Activated naive CD8-positive, alpha-beta T cell treated with anti-CD3 and anti-CD28 coated beads for 36 hours (primary cell): ENCODE results near the gene SLC2A6. TPM values are rescaled to one million over a fixed set of nuclear protein-coding genes. Genes with fewer than 3 reads are reported as not detected.

Experiments used
- DNase-seq: peaks from one replicate; pipeline ENCODE4 v3.0.0; 2021
- H3K27ac Mint-ChIP-seq: one replicate; pipeline ENCODE4 v1.8.0; 2022; ENCODE audit warnings: mild to moderate bottlenecking, moderate library complexity, mixed read lengths
- H3K27me3 Mint-ChIP-seq: one replicate; pipeline ENCODE4 v1.8.0; 2022; ENCODE audit warnings: mild to moderate bottlenecking, mixed read lengths
- H3K36me3 Mint-ChIP-seq: one replicate; pipeline ENCODE4 v1.8.0; 2021; ENCODE audit warnings: mild to moderate bottlenecking, mixed read lengths
- H3K4me1 Mint-ChIP-seq: one replicate; pipeline ENCODE4 v1.8.0; 2021; ENCODE audit warnings: mixed read lengths
- H3K4me3 Mint-ChIP-seq: one replicate; pipeline ENCODE4 v1.8.0; 2022; ENCODE audit warnings: mild to moderate bottlenecking, moderate library complexity, mixed read lengths
- H3K9me3 Mint-ChIP-seq: one replicate; pipeline ENCODE4 v1.8.0; 2022; ENCODE audit warnings: mixed read lengths
- total RNA-seq, 2 experiments: library from RNA; stranded (reverse); gene quantifications; one replicate each; pipeline ENCODE4 v1.2.3, GENCODE V29; 2021

The SLC2A6 gene
- total RNA-seq, 2 experiments from 2014 or later, result 8.9 to 9.3 TPM

- Mint-ChIP-seq H3K4me1 (no peaks in the 10 kb centered on the region), H3K4me3 (no peak overlapping the region), H3K27ac (no peak overlapping the region)
These were observed 40.0 kb upstream of the SLC2A6 start for GRCh38 chr9:133518706-133519449.

GRCh38 chr9:133518200-133518599 is 39.3 kb upstream of the SLC2A6 start:
- no peaks in the 10 kb centered on the region for H3K9me3 Mint-ChIP-seq
- no peaks in the 10 kb centered on the region for H3K27me3 Mint-ChIP-seq
- no peaks in the 10 kb centered on the region for H3K36me3 Mint-ChIP-seq
- no peak overlapping the region for H3K27ac Mint-ChIP-seq
- no peak for DNase-seq
- H3K4me3 Mint-ChIP-seq, result no peak overlapping the region
- no peaks in the 10 kb centered on the region for H3K4me1 Mint-ChIP-seq

More at GRCh38 chr9:133518706-133519449, 40.0 kb upstream of the SLC2A6 start:
- Mint-ChIP-seq H3K36me3 (no peaks in the 10 kb centered on the region), H3K27me3 (no peaks in the 10 kb centered on the region), H3K9me3 (no peaks in the 10 kb centered on the region)
- no peak for DNase-seq

- H3K4me1 Mint-ChIP-seq, result no peaks in the 10 kb centered on the region
- no peaks in the 10 kb centered on the region for H3K36me3 Mint-ChIP-seq
These were observed 38.8 kb upstream of the SLC2A6 start for GRCh38 chr9:133517711-133518110.

DNA sequence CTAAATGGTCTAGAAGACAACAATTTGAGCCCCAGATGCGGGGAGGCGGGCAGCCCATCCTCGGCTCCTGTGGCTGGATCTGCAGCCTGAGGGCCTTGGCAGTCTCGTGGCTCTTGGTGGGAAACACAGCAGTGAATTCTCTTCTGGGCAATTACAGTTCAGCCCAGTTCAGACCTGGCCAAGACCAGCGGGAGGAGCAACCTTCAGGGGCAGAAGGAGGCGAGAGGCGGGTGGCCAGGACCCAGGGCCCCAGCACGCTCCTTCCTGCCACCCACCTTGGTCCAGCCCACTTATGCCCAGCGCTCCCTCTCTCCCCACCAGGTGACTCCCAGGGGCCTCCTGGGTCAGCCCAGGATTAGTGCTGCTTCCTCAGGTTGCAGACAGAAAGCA is 38.1 kb upstream of the SLC2A6 start:
- H3K36me3 Mint-ChIP-seq, result no peaks in the 10 kb centered on the region
- H3K27ac Mint-ChIP-seq, result no peak overlapping the region
- H3K4me1 Mint-ChIP-seq, result no peaks in the 10 kb centered on the region
- H3K4me3 Mint-ChIP-seq, result no peak overlapping the region
- no peaks in the 10 kb centered on the region for H3K27me3 Mint-ChIP-seq
- DNase-seq, result no peak
- H3K9me3 Mint-ChIP-seq, result no peaks in the 10 kb centered on the region

More at GRCh38 chr9:133517711-133518110, 38.8 kb upstream of the SLC2A6 start:
- H3K4me3 Mint-ChIP-seq, result no peak overlapping the region
- no peaks in the 10 kb centered on the region for H3K9me3 Mint-ChIP-seq
- H3K27ac Mint-ChIP-seq, result no peak overlapping the region
- no peak for DNase-seq
- no peaks in the 10 kb centered on the region for H3K27me3 Mint-ChIP-seq

- H3K27ac Mint-ChIP-seq, result no peak overlapping the region
- no peaks in the 10 kb centered on the region for H3K4me1 Mint-ChIP-seq
- DNase-seq, result no peak
- H3K4me3 Mint-ChIP-seq, result no peak overlapping the region
- no peaks in the 10 kb centered on the region for H3K36me3 Mint-ChIP-seq
- H3K9me3 Mint-ChIP-seq, result no peaks in the 10 kb centered on the region
- H3K27me3 Mint-ChIP-seq, result no peaks in the 10 kb centered on the region
These were observed 37.5 kb upstream of the SLC2A6 start for GRCh38 chr9:133516256-133516960.

GRCh38 chr9:133515615-133516255 is 36.8 kb upstream of the SLC2A6 start:
- Mint-ChIP-seq H3K36me3 (no peaks in the 10 kb centered on the region), H3K4me3 (no peak overlapping the region), H3K4me1 (no peaks in the 10 kb centered on the region), H3K9me3 (no peaks in the 10 kb centered on the region), H3K27ac (no peak overlapping the region), H3K27me3 (no peaks in the 10 kb centered on the region)
- DNase-seq, result no peak

GRCh38 chr9:133515240-133515610 is 36.3 kb upstream of the SLC2A6 start:
- Mint-ChIP-seq H3K4me3 (no peak overlapping the region), H3K36me3 (no peaks in the 10 kb centered on the region), H3K27ac (no peak overlapping the region), H3K9me3 (no peaks in the 10 kb centered on the region), H3K4me1 (no peaks in the 10 kb centered on the region), H3K27me3 (no peaks in the 10 kb centered on the region)
- no peak for DNase-seq

DNA sequence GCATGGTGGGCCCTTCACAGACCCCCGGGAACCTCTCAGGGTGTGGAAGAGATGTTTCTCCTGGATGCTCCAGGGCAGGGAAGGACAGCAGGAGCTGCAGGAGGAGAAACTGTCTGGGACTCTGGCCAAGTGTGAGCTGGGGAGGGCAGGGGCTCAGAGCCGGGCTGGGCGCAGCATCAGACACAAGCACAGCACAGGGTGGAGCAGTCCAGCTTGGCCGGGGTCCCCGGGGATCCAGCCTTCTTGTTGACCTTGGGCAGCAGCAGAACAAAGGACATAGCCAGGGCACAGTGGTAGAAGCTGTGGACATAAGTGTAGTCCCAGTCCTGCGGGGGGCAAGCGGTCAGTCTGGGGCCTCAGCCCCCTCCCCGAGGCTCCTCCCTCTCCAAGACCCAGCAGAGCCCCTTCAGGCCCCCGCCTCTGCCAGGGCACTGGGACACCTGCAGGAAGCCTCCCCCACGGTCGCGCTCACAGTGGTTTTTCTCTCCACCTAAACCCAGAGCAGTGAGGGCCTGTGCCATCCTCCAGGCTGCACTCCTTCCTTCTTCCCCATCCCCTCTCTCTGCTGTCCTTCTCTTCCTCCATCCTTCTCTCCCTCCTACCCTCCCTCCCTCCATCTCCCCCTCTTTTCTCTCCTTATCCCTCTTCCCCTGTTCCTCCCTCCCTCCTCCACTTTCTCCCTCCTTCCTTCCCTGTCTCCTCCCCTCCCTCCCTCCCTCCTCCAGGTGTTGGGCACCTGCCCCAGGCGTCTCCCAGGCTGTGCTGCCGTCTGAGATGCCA is 35.8 kb upstream of the SLC2A6 start:
- H3K4me1 Mint-ChIP-seq, result peaks cover 3% of the 10 kb centered on the region
- no peak for DNase-seq
- no peak overlapping the region for H3K27ac Mint-ChIP-seq
- no peaks in the 10 kb centered on the region for H3K27me3 Mint-ChIP-seq
- no peaks in the 10 kb centered on the region for H3K36me3 Mint-ChIP-seq
- no peaks in the 10 kb centered on the region for H3K9me3 Mint-ChIP-seq
- H3K4me3 Mint-ChIP-seq, result no peak overlapping the region

GRCh38 chr9:133513214-133514100 is 34.6 kb upstream of the SLC2A6 start:
- no peak overlapping the region for H3K4me3 Mint-ChIP-seq
- no peak overlapping the region for H3K27ac Mint-ChIP-seq
- H3K9me3 Mint-ChIP-seq, result no peaks in the 10 kb centered on the region
- H3K27me3 Mint-ChIP-seq, result no peaks in the 10 kb centered on the region
- DNase-seq, result no peak
- H3K4me1 Mint-ChIP-seq, result peaks cover 11% of the 10 kb centered on the region
- no peaks in the 10 kb centered on the region for H3K36me3 Mint-ChIP-seq

DNA sequence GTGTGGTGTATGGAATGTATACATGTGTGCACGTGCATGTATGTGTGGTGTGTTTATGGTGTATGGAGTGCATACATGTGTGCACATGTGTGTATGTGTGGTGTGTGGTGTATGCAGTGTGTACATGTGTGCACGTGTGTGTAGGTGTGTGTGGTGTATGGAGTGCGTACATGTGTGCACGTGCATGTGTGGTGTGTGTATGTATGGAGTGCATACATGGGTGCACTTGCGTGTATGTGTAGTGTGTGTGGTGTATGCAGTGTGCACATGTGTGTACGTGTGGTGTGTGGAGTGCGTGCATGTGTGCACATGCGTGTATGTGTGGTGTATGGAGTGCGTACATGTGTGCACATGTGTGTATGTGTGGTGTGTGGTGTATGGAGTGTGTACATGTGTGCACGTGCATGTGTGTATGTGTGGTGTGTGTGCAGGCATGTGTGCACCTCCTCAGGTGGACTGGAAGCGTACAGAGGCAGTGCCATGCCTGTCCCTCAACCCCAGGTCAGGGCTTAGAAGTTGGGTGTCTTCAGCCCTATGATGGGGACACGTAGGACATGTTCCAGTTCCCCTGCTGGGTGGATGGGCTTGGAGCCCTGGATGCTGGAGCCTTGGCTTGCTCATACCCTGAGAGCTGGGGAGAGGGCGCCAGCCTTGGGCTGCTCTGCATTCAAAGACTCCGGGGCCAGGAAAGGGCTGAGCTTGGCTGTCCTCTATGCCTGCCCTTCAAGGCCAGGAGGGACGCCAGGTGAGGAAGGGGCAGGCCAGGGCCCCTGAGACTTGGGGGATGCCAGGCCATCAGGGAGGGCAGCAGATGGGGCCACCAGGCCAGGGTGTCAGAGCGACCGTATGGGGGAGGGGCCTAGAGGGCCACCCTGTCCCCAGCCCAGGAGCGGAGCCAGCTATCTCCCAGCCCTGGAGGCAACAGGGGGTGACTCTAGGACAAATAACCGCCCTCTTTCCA is 33.6 kb upstream of the SLC2A6 start:
- no peak overlapping the region for H3K27ac Mint-ChIP-seq
- no peak for DNase-seq
- no peaks in the 10 kb centered on the region for H3K27me3 Mint-ChIP-seq
- no peaks in the 10 kb centered on the region for H3K9me3 Mint-ChIP-seq
- H3K36me3 Mint-ChIP-seq, result no peaks in the 10 kb centered on the region
- peaks cover 11% of the 10 kb centered on the region for H3K4me1 Mint-ChIP-seq
- no peak overlapping the region for H3K4me3 Mint-ChIP-seq

DNA sequence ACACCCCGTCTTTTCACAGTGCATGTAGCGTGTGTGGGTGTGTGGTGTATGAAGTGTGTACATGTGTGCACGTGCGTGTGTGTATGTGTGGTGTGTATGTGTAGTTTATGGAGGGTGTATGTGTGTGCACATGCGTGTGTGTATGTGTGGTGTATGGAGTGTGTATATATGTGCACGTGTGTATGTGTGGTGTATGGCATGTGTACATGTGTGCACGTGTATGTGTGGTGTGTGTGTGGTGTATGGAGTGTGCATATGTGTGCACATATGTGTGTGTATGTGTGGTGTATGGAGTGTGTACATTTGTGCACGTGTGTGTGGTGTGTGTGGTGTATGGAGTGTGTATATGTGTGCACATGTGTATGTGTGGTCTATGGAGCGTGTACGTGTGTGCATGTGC is 32.7 kb upstream of the SLC2A6 start:
- Mint-ChIP-seq H3K4me1 (peaks cover 11% of the 10 kb centered on the region), H3K27me3 (no peaks in the 10 kb centered on the region), H3K36me3 (no peaks in the 10 kb centered on the region), H3K27ac (no peak overlapping the region), H3K4me3 (no peak overlapping the region), H3K9me3 (no peaks in the 10 kb centered on the region)
- no peak for DNase-seq

DNA sequence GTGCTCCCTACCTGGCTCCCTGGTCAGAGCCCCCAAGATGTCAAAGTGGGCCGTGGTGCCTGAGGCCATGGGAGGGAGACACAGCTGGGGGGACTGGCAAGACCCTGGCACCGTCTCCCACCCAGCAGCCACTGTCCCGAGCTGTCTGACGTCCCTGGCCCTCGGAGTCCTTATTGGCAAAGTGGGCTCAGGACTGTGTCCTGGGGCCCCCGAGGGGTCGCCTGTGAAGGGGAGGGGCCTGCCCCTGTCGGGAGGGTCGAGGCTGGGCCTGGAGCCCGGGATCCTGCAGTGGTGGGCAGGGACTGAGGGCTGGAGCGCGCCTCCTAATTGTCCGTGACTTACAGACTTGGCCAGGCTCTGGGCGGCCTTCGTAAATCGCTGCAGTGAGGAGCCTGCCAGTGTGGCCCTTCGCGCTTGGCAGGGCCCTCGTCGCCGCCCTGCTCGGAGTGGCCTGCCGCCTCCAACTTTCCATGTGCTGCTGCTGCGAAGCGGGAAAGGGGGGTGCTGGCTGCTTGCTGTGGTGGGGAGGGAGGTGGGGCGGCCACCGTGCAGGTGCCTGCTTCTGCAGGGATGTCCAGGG is 32.1 kb upstream of the SLC2A6 start:
- DNase-seq, result no peak
- H3K36me3 Mint-ChIP-seq, result no peaks in the 10 kb centered on the region
- no peak overlapping the region for H3K4me3 Mint-ChIP-seq

More for the DNA sequence above, 32.1 kb upstream of the SLC2A6 start:
- H3K27ac Mint-ChIP-seq, result no peak overlapping the region
- no peaks in the 10 kb centered on the region for H3K9me3 Mint-ChIP-seq
- H3K4me1 Mint-ChIP-seq, result peaks cover 11% of the 10 kb centered on the region
- H3K27me3 Mint-ChIP-seq, result no peaks in the 10 kb centered on the region
